ENCODE data around the gene ZNF181.

GRCh38 chr19:34766386-34766785 lies 32.3 kb downstream of the ZNF181 start:
- TF ChIP-seq, protein P1, sequence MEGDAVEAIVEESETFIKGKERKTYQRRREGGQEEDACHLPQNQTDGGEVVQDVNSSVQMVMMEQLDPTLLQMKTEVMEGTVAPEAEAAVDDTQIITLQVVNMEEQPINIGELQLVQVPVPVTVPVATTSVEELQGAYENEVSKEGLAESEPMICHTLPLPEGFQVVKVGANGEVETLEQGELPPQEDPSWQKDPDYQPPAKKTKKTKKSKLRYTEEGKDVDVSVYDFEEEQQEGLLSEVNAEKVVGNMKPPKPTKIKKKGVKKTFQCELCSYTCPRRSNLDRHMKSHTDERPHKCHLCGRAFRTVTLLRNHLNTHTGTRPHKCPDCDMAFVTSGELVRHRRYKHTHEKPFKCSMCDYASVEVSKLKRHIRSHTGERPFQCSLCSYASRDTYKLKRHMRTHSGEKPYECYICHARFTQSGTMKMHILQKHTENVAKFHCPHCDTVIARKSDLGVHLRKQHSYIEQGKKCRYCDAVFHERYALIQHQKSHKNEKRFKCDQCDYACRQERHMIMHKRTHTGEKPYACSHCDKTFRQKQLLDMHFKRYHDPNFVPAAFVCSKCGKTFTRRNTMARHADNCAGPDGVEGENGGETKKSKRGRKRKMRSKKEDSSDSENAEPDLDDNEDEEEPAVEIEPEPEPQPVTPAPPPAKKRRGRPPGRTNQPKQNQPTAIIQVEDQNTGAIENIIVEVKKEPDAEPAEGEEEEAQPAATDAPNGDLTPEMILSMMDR (IDR thresholded peaks at IDR 0.05; ENCODE audit: poor library complexity) = no peak
- no peak for TF ChIP-seq EZH2 (IDR thresholded peaks at IDR 0.05; ENCODE audit: borderline replicate concordance)

All from hepatocyte (in vitro differentiated cells).